ENCODE results near the gene CABYR.
"Not testable (repeated sequence)": the region's sequence is repeated elsewhere in the genome, so short reads cannot be mapped to it uniquely, and the experiment has no call there.

The CABYR gene

GRCh38 chr18:24142376-24142775, 3.5 kb downstream of the CABYR start:
- ChIA-PET CTCF (interaction anchor here (1.2 to 2.9 kb wide), 3 partner anchors 12 to 34 kb away, joined by 3 to 10 read pairs (median 3); no protein-coding TSS in a partner anchor), POLR2A (interaction anchor here (0.5 kb wide), 1 partner anchor 9 kb away, joined by 5 read pairs; no protein-coding TSS in a partner anchor)
- DNase-seq (ENCODE audit: extremely low spot score), result no peak
- TF ChIP-seq, protein P1, sequence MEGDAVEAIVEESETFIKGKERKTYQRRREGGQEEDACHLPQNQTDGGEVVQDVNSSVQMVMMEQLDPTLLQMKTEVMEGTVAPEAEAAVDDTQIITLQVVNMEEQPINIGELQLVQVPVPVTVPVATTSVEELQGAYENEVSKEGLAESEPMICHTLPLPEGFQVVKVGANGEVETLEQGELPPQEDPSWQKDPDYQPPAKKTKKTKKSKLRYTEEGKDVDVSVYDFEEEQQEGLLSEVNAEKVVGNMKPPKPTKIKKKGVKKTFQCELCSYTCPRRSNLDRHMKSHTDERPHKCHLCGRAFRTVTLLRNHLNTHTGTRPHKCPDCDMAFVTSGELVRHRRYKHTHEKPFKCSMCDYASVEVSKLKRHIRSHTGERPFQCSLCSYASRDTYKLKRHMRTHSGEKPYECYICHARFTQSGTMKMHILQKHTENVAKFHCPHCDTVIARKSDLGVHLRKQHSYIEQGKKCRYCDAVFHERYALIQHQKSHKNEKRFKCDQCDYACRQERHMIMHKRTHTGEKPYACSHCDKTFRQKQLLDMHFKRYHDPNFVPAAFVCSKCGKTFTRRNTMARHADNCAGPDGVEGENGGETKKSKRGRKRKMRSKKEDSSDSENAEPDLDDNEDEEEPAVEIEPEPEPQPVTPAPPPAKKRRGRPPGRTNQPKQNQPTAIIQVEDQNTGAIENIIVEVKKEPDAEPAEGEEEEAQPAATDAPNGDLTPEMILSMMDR (IDR thresholded peaks at IDR 0.05; ENCODE audit: control extremely low read depth, extremely low read depth, low read depth, missing control alignments), result no peak

- CTCF ChIA-PET, result interaction anchor here (1.5 kb wide), 1 partner anchor 30 kb away, joined by 5 read pairs; no protein-coding TSS in a partner anchor
- POLR2A ChIA-PET, result interaction anchor here (1.9 kb wide), 1 partner anchor 11 kb away, joined by 9 read pairs; the partner anchor contains the start of gene CABYR
- not testable (repeated sequence) for DNase-seq (ENCODE audit: extremely low spot score)
Observed at GRCh38 chr18:24149591-24149990, 10.7 kb downstream of the CABYR start.

GRCh38 chr18:24153397-24153796, 14.5 kb downstream of the CABYR start:
- DNase-seq (ENCODE audit: extremely low spot score), result peak; percentile 36
- ChIA-PET CTCF (interaction anchor here (3.2 kb wide), 1 partner anchor 23 kb away, joined by 12 read pairs; no protein-coding TSS in a partner anchor), POLR2A (no interaction called here)
- TF ChIP-seq, protein P1 (IDR thresholded peaks at IDR 0.05; ENCODE audit: control extremely low read depth, extremely low read depth, low read depth, missing control alignments), result no peak

DNA sequence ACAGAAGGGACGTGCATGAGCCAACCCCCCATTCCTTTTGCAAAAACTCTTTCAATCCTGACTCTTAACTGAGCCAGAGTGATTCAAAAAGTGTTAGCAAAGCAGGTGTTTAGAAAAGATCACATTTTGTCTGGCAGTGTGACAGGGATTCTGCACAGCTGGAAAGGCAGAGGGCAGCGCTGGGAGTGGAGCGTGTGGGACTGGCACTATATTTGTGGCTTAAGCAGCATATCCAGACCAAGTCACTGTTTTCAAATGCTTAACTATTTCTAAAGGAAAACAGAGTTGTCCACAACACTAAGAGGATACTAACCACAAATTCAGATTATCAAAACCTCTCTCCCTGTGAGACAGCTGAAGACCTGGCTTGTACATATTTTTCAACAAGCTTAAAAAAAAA, 19.0 kb downstream of the CABYR start:
- TF ChIP-seq, protein P1 (IDR thresholded peaks at IDR 0.05; ENCODE audit: control extremely low read depth, extremely low read depth, low read depth, missing control alignments), result no peak
- CTCF ChIA-PET, result no interaction called here
- POLR2A ChIA-PET, result no interaction called here
- DNase-seq (ENCODE audit: extremely low spot score), result no peak

DNA sequence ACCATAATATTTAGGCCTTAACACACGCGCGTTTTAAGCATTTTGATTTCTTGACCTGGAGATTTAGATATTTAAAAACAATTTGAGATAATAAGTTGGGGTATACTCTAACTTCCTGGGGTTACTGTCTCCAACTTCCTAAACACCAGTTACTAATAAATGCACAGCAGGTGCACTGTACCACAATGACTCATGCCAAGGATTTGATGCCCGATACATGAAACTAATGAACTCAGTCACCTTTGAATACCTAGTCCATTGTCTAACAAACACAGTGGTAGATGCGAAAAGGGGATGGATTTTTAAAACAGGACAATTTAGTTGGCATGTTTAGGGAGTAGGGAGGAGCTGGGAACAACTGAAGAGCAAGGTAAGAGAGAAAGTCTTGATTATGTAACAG, 21.2 kb downstream of the CABYR start:
- CTCF ChIA-PET, result interaction anchor here (1.4 to 1.7 kb wide), 2 partner anchors 9 to 17 kb away, joined by 3 to 4 read pairs; no protein-coding TSS in a partner anchor
- POLR2A ChIA-PET, result no interaction called here
- no peak for DNase-seq (ENCODE audit: extremely low spot score)

DNA sequence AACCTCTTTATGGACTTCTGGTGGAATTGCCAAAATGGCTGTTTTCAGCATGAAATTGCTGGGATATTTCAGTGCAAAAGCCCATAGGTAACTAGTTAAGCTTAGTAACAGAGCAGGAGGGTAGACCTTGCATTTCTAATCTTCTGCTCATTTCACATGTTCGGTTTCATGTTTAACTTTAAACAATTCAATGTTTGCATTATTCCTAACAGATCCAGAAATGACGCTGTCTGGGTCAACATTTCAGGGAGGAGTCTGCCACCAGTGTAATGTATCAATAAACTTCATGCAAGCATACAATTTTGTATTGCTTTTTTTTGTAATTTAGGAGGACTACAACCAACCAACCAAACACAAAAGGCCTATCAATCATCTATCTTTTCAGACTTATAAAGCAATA, 22.4 kb downstream of the CABYR start:
- DNase-seq (ENCODE audit: extremely low spot score), result no peak
- ChIA-PET CTCF (interaction anchor here (1.7 kb wide), 1 partner anchor 15 kb away, joined by 4 read pairs; no protein-coding TSS in a partner anchor), POLR2A (no interaction called here)
- TF ChIP-seq, protein P1 (IDR thresholded peaks at IDR 0.05; ENCODE audit: control extremely low read depth, extremely low read depth, low read depth, missing control alignments), result no peak

More for the DNA sequence above, 21.2 kb downstream of the CABYR start:
- TF ChIP-seq, protein P1 (IDR thresholded peaks at IDR 0.05; ENCODE audit: control extremely low read depth, extremely low read depth, low read depth, missing control alignments), result no peak

- CTCF ChIA-PET, result no interaction called here
- TF ChIP-seq, protein P1 (IDR thresholded peaks at IDR 0.05; ENCODE audit: control extremely low read depth, extremely low read depth, low read depth, missing control alignments), result no peak
- POLR2A ChIA-PET, result no interaction called here
Observed at GRCh38 chr18:24168496-24168895, 29.6 kb downstream of the CABYR start.

More at GRCh38 chr18:24168496-24168895, 29.6 kb downstream of the CABYR start:
- no peak for DNase-seq (ENCODE audit: extremely low spot score)

All from GM10248 (cell line).